K562 treated with DMSO at 1 percent for 4 hours (cell line): Measurements from ENCODE around the gene RPL10. TPM values are rescaled to one million over a fixed set of nuclear protein-coding genes. Genes with fewer than 3 reads are reported as not detected.

Experiments used
- total RNA-seq: library from RNA; unstranded; fragments of 300-600 nt; gene quantifications from 2 replicates; pipeline ENCODE4 v1.2.3, GENCODE V29; 2022; ENCODE audit not compliant: insufficient read depth

Gene RPL10
- 14,280 and 14,407 TPM in 2 replicates for total RNA-seq

GRCh38 chrX:154397888-154398667, at the start of gene RPL10:
Gene RPL10, plus strand, starts transcription at chrX:154398377. Its CDS starts 143 bp downstream, at chrX:154398520.

GRCh38 chrX:154374313-154375155, 23.6 kb upstream of the RPL10 start, which contains the start of gene FLNA:
Gene FLNA, minus strand, starts transcription at chrX:154374634. Its CDS starts 3,389 bp downstream, at chrX:154371245.

GRCh38 chrX:154378799-154379568, 19.2 kb upstream of the RPL10 start, which contains the start of gene EMD:
Gene EMD, plus strand, starts transcription at chrX:154379295. Its CDS starts 190 bp downstream, at chrX:154379485.

GRCh38 chrX:154409222-154409871, 11.2 kb downstream of the RPL10 start, which contains the start of gene DNASE1L1:
Gene DNASE1L1, minus strand, starts transcription at chrX:154409254. Its CDS starts 3,686 bp downstream, at chrX:154405568.

GRCh38 chrX:154428176-154429171, 30.3 kb downstream of the RPL10 start, which contains the start of gene ATP6AP1:
Gene ATP6AP1, plus strand, starts transcription at chrX:154428677. Its CDS starts 16 bp downstream, at chrX:154428693.

GRCh38 chrX:154436983-154437752, 39.0 kb downstream of the RPL10 start, which contains the start of gene GDI1:
Gene GDI1, plus strand, starts transcription at chrX:154437154. Its CDS starts 101 bp downstream, at chrX:154437255.

GRCh38 chrX:154443992-154444754, 46.0 kb downstream of the RPL10 start, which contains the start of gene FAM50A:
Gene FAM50A, plus strand, starts transcription at chrX:154444141. Its CDS starts 95 bp downstream, at chrX:154444236.

Other genes with a start within 250 kb of the RPL10 start
- not detected in 2 replicates for gene OPN1MW, start 215.8 kb upstream of the RPL10 start, total RNA-seq
- not detected in 2 replicates for gene OPN1MW2, start 178.6 kb upstream of the RPL10 start, total RNA-seq
- not detected in 2 replicates for gene OPN1MW3, start 140.8 kb upstream of the RPL10 start, total RNA-seq
- not detected in 2 replicates for gene TEX28, start 103.3 kb upstream of the RPL10 start, total RNA-seq
- 1.2 and 2.2 TPM in 2 replicates for gene TKTL1, start 102.6 kb upstream of the RPL10 start, total RNA-seq
- gene FLNA, start 23.7 kb upstream of the RPL10 start, total RNA-seq, result 626 and 661 TPM in 2 replicates
- 102 and 119 TPM in 2 replicates for gene EMD, start 19.1 kb upstream of the RPL10 start, total RNA-seq
- gene DNASE1L1, start 10.9 kb downstream of the RPL10 start, total RNA-seq, result 18.1 and 21.6 TPM in 2 replicates
- 35.2 and 47.4 TPM in 2 replicates for gene TAFAZZIN, start 13.2 kb downstream of the RPL10 start, total RNA-seq
- gene ATP6AP1, start 30.3 kb downstream of the RPL10 start, total RNA-seq, result 230 and 231 TPM in 2 replicates
- gene GDI1, start 38.8 kb downstream of the RPL10 start, total RNA-seq, result 99.3 and 105 TPM in 2 replicates
- gene FAM50A, start 45.8 kb downstream of the RPL10 start, total RNA-seq, result 149 and 188 TPM in 2 replicates
- gene PLXNA3, start 59.9 kb downstream of the RPL10 start, total RNA-seq, result 7.5 and 12.5 TPM in 2 replicates
- gene LAGE3, start 80.9 kb downstream of the RPL10 start, total RNA-seq, result 170 and 180 TPM in 2 replicates
- gene UBL4A, start 88.2 kb downstream of the RPL10 start, total RNA-seq, result 69.7 and 80.5 TPM in 2 replicates
- 47.8 and 56.8 TPM in 2 replicates for gene SLC10A3, start 92.3 kb downstream of the RPL10 start, total RNA-seq
- 84.1 and 87.0 TPM in 2 replicates for gene FAM3A, start 117.9 kb downstream of the RPL10 start, total RNA-seq
- 233 and 273 TPM in 2 replicates for gene G6PD, start 148.5 kb downstream of the RPL10 start, total RNA-seq
- gene IKBKG, start 149.2 kb downstream of the RPL10 start, total RNA-seq, result 38.5 and 40.3 TPM in 2 replicates
- not detected in 2 replicates for gene CTAG1A, start 186.8 kb downstream of the RPL10 start, total RNA-seq
- not detected in 2 replicates for gene CTAG1B, start 220.9 kb downstream of the RPL10 start, total RNA-seq